COR-L47 (cell line): ENCODE data around the gene NAALADL1.

Experiments
- DNase-seq: peaks from one replicate; lab custom pipeline; 2025; lab: John Stamatoyannopoulos, UW

NAALADL1 gene

GRCh38 chr11:65083134-65083833, 24.9 kb upstream of the NAALADL1 start:
- DNase-seq, result no peak

GRCh38 chr11:65078786-65079342, 20.5 kb upstream of the NAALADL1 start:
- DNase-seq, result no peak

- no peak for DNase-seq
These were observed 19.8 kb upstream of the NAALADL1 start for GRCh38 chr11:65078151-65078550.

GRCh38 chr11:65077451-65077850, 19.1 kb upstream of the NAALADL1 start:
- DNase-seq, result no peak

- no peak for DNase-seq
These were observed 14.2 kb upstream of the NAALADL1 start for GRCh38 chr11:65072631-65072966.

- no peak for DNase-seq
These were observed 13.7 kb upstream of the NAALADL1 start for GRCh38 chr11:65071907-65072630.

GRCh38 chr11:65069217-65069616, 10.9 kb upstream of the NAALADL1 start:
- no peak for DNase-seq

- DNase-seq, result no peak
These were observed 9.1 kb upstream of the NAALADL1 start for GRCh38 chr11:65067446-65067845.

- peak; percentile 81 for DNase-seq
These were observed 8.5 kb upstream of the NAALADL1 start for GRCh38 chr11:65066805-65067291.

GRCh38 chr11:65066315-65066714, 8.0 kb upstream of the NAALADL1 start:
- no peak for DNase-seq

GRCh38 chr11:65065851-65066250, 7.5 kb upstream of the NAALADL1 start:
- DNase-seq, result no peak

GRCh38 chr11:65064847-65065240, 6.5 kb upstream of the NAALADL1 start:
- no peak for DNase-seq

- no peak for DNase-seq
These were observed 5.2 kb upstream of the NAALADL1 start for GRCh38 chr11:65063532-65063931.

GRCh38 chr11:65060913-65061408, 2.6 kb upstream of the NAALADL1 start:
- no peak for DNase-seq

GRCh38 chr11:65059959-65060824, 1.8 kb upstream of the NAALADL1 start:
- DNase-seq, result no peak

GRCh38 chr11:65059523-65059922, 1.2 kb upstream of the NAALADL1 start:
- no peak for DNase-seq

GRCh38 chr11:65058012-65058411, 341 bp downstream of the NAALADL1 start:
- peak; percentile 59 for DNase-seq

GRCh38 chr11:65057526-65057925, 827 bp downstream of the NAALADL1 start:
- DNase-seq, result no peak

GRCh38 chr11:65056999-65057398, 1.4 kb downstream of the NAALADL1 start:
- DNase-seq, result no peak

GRCh38 chr11:65055538-65055937, 2.8 kb downstream of the NAALADL1 start:
- no peak for DNase-seq

GRCh38 chr11:65053827-65054508, 4.4 kb downstream of the NAALADL1 start:
- DNase-seq, result no peak
